Activated CD4-positive, alpha-beta T cell treated with anti-CD3 and anti-CD28 coated beads, Interleukin-2, amount 10 ng/mL, durations not matched to agents 7 days and 5 days (primary cell): Measurements from ENCODE around the gene OPCML. TPM values are rescaled to one million over a fixed set of nuclear protein-coding genes. Genes with fewer than 3 reads are reported as not detected.

Experiments
- CTCF ChIA-PET: fragments of 350-600 bp; sonication (Branson Sonifier 250); formaldehyde crosslinking; loops from one replicate; lab custom pipeline; 2021; ENCODE audit warnings: antibody characterized with exemption; lab: Charles Lee
- POLR2A ChIA-PET: fragments of 350-600 bp; sonication (Branson Sonifier 250); formaldehyde crosslinking; loops from one replicate; lab custom pipeline; 2021; ENCODE audit warnings: antibody characterized with exemption; lab: Charles Lee
- DNase-seq: peaks from one replicate; pipeline ENCODE4 v3.0.0-alpha.2; 2020
- H3K27ac Mint-ChIP-seq: one replicate; pipeline ENCODE4 v1.8.0; 2021; ENCODE audit warnings: mild to moderate bottlenecking, moderate library complexity, mixed read lengths
- H3K27me3 Mint-ChIP-seq: one replicate; pipeline ENCODE4 v1.8.0; 2021; ENCODE audit warnings: mixed read lengths
- H3K36me3 Mint-ChIP-seq: one replicate; pipeline ENCODE4 v1.8.0; 2021; ENCODE audit warnings: low read depth, mixed read lengths
- H3K4me1 Mint-ChIP-seq: one replicate; pipeline ENCODE4 v1.8.0; 2021; ENCODE audit warnings: mixed read lengths
- H3K4me3 Mint-ChIP-seq: one replicate; pipeline ENCODE4 v1.8.0; 2021; ENCODE audit warnings: mild to moderate bottlenecking, moderate library complexity, mixed read lengths
- H3K9me3 Mint-ChIP-seq: one replicate; pipeline ENCODE4 v1.8.0; 2021; ENCODE audit warnings: mixed read lengths
- total RNA-seq, 2 experiments: library from RNA; stranded (reverse); gene quantifications; one replicate each; pipeline ENCODE4 v1.2.3, GENCODE V29; 2021

OPCML gene
- not detected for total RNA-seq

GRCh38 chr11:133531971-133532651, at the start of gene OPCML:
TSS of gene OPCML (minus strand) at chr11:133532501.
- no peak within 1 kb of the TSS for H3K4me3 Mint-ChIP-seq
- no peaks in the 10 kb centered on the region for H3K4me1 Mint-ChIP-seq
- POLR2A ChIA-PET, result no interaction called here
- peaks cover 35% of the 10 kb centered on the region for H3K27me3 Mint-ChIP-seq
- CTCF ChIA-PET, result no interaction called here
- no peaks in the 10 kb centered on the region for H3K9me3 Mint-ChIP-seq
- no peaks in the 10 kb centered on the region for H3K36me3 Mint-ChIP-seq
- H3K27ac Mint-ChIP-seq, result no peak within 1 kb of the TSS
- DNase-seq, result no peak

- CTCF ChIA-PET, result no interaction called here
- no peaks in the 10 kb centered on the region for H3K4me1 Mint-ChIP-seq
These were observed 48.8 kb upstream of the OPCML start for GRCh38 chr11:133581091-133581490.

GRCh38 chr11:133579165-133580031, 47.1 kb upstream of the OPCML start:
- Mint-ChIP-seq H3K27ac (no peak overlapping the region), H3K36me3 (no peaks in the 10 kb centered on the region), H3K4me3 (no peak overlapping the region), H3K9me3 (peaks cover 2% of the 10 kb centered on the region), H3K4me1 (no peaks in the 10 kb centered on the region), H3K27me3 (no peaks in the 10 kb centered on the region)
- ChIA-PET POLR2A (no interaction called here), CTCF (no interaction called here)
- DNase-seq, result no peak

More at GRCh38 chr11:133581091-133581490, 48.8 kb upstream of the OPCML start:
- DNase-seq, result no peak
- Mint-ChIP-seq H3K27me3 (no peaks in the 10 kb centered on the region), H3K27ac (no peak overlapping the region), H3K9me3 (peaks cover 2% of the 10 kb centered on the region), H3K4me3 (no peak overlapping the region), H3K36me3 (no peaks in the 10 kb centered on the region)
- POLR2A ChIA-PET, result no interaction called here

- no peaks in the 10 kb centered on the region for H3K4me1 Mint-ChIP-seq
- ChIA-PET POLR2A (no interaction called here), CTCF (no interaction called here)
- no peaks in the 10 kb centered on the region for H3K36me3 Mint-ChIP-seq
- H3K27ac Mint-ChIP-seq, result no peak overlapping the region
- H3K9me3 Mint-ChIP-seq, result peaks cover 2% of the 10 kb centered on the region
- no peak for DNase-seq
- peaks cover 4% of the 10 kb centered on the region for H3K27me3 Mint-ChIP-seq
- H3K4me3 Mint-ChIP-seq, result no peak overlapping the region
These were observed 45.1 kb upstream of the OPCML start for GRCh38 chr11:133577403-133577802.

- H3K4me1 Mint-ChIP-seq, result no peaks in the 10 kb centered on the region
- no peak overlapping the region for H3K4me3 Mint-ChIP-seq
- H3K27me3 Mint-ChIP-seq, result peaks cover 4% of the 10 kb centered on the region
- peaks cover 2% of the 10 kb centered on the region for H3K9me3 Mint-ChIP-seq
- ChIA-PET CTCF (no interaction called here), POLR2A (no interaction called here)
- H3K36me3 Mint-ChIP-seq, result no peaks in the 10 kb centered on the region
- H3K27ac Mint-ChIP-seq, result no peak overlapping the region
- DNase-seq, result no peak
These were observed 44.0 kb upstream of the OPCML start for GRCh38 chr11:133576351-133576750.

- H3K36me3 Mint-ChIP-seq, result no peaks in the 10 kb centered on the region
These were observed 40.8 kb upstream of the OPCML start for GRCh38 chr11:133573081-133573480.

GRCh38 chr11:133570376-133570775, 38.1 kb upstream of the OPCML start:
- Mint-ChIP-seq H3K27me3 (peaks cover 6% of the 10 kb centered on the region), H3K9me3 (no peaks in the 10 kb centered on the region), H3K4me1 (no peaks in the 10 kb centered on the region), H3K27ac (no peak overlapping the region), H3K4me3 (no peak overlapping the region), H3K36me3 (no peaks in the 10 kb centered on the region)
- CTCF ChIA-PET, result interaction anchor here (0.6 kb wide), 1 partner anchor 967 kb away, joined by 4 read pairs; no protein-coding TSS in a partner anchor
- DNase-seq, result no peak
- POLR2A ChIA-PET, result no interaction called here

More at GRCh38 chr11:133573081-133573480, 40.8 kb upstream of the OPCML start:
- POLR2A ChIA-PET, result no interaction called here
- peaks cover 6% of the 10 kb centered on the region for H3K27me3 Mint-ChIP-seq
- no peak overlapping the region for H3K4me3 Mint-ChIP-seq
- DNase-seq, result no peak
- H3K9me3 Mint-ChIP-seq, result peaks cover 2% of the 10 kb centered on the region
- no peak overlapping the region for H3K27ac Mint-ChIP-seq
- H3K4me1 Mint-ChIP-seq, result no peaks in the 10 kb centered on the region
- CTCF ChIA-PET, result no interaction called here

- H3K9me3 Mint-ChIP-seq, result no peaks in the 10 kb centered on the region
- no peak for DNase-seq
- H3K27me3 Mint-ChIP-seq, result peaks cover 2% of the 10 kb centered on the region
- no peak overlapping the region for H3K4me3 Mint-ChIP-seq
- no peaks in the 10 kb centered on the region for H3K4me1 Mint-ChIP-seq
- no peak overlapping the region for H3K27ac Mint-ChIP-seq
- no peaks in the 10 kb centered on the region for H3K36me3 Mint-ChIP-seq
- ChIA-PET CTCF (no interaction called here), POLR2A (no interaction called here)
These were observed 31.3 kb upstream of the OPCML start for GRCh38 chr11:133563505-133564025.

- Mint-ChIP-seq H3K4me1 (no peaks in the 10 kb centered on the region), H3K4me3 (no peak overlapping the region), H3K27me3 (no peaks in the 10 kb centered on the region), H3K36me3 (no peaks in the 10 kb centered on the region), H3K27ac (no peak overlapping the region), H3K9me3 (no peaks in the 10 kb centered on the region)
- ChIA-PET CTCF (no interaction called here), POLR2A (no interaction called here)
- DNase-seq, result no peak
These were observed 28.2 kb upstream of the OPCML start for GRCh38 chr11:133560472-133560855.

- no peak overlapping the region for H3K27ac Mint-ChIP-seq
- ChIA-PET CTCF (no interaction called here), POLR2A (no interaction called here)
- no peaks in the 10 kb centered on the region for H3K9me3 Mint-ChIP-seq
- DNase-seq, result no peak
- H3K27me3 Mint-ChIP-seq, result no peaks in the 10 kb centered on the region
- no peak overlapping the region for H3K4me3 Mint-ChIP-seq
- no peaks in the 10 kb centered on the region for H3K36me3 Mint-ChIP-seq
- no peaks in the 10 kb centered on the region for H3K4me1 Mint-ChIP-seq
These were observed 27.7 kb upstream of the OPCML start for GRCh38 chr11:133559833-133560471.

GRCh38 chr11:133559382-133559781, 27.1 kb upstream of the OPCML start:
- ChIA-PET POLR2A (no interaction called here), CTCF (no interaction called here)
- no peak overlapping the region for H3K4me3 Mint-ChIP-seq
- H3K27ac Mint-ChIP-seq, result no peak overlapping the region
- H3K4me1 Mint-ChIP-seq, result no peaks in the 10 kb centered on the region
- no peak for DNase-seq
- no peaks in the 10 kb centered on the region for H3K36me3 Mint-ChIP-seq
- no peaks in the 10 kb centered on the region for H3K9me3 Mint-ChIP-seq
- no peaks in the 10 kb centered on the region for H3K27me3 Mint-ChIP-seq

- Mint-ChIP-seq H3K4me1 (no peaks in the 10 kb centered on the region), H3K36me3 (no peaks in the 10 kb centered on the region), H3K27me3 (no peaks in the 10 kb centered on the region), H3K9me3 (no peaks in the 10 kb centered on the region), H3K27ac (no peak overlapping the region), H3K4me3 (no peak overlapping the region)
- ChIA-PET CTCF (interaction anchor here (0.6 kb wide), 1 partner anchor 57 kb away, joined by 3 read pairs; no protein-coding TSS in a partner anchor), POLR2A (no interaction called here)
- DNase-seq, result no peak
These were observed 22.7 kb upstream of the OPCML start for GRCh38 chr11:133555034-133555433.
